Measurements from ENCODE around the gene SEPTIN12.

- no peak for TF ChIP-seq CTCF (IDR thresholded peaks at IDR 0.05)
- no peak for TF ChIP-seq EP300 (IDR thresholded peaks at IDR 0.05)
- TF ChIP-seq POLR2A (IDR thresholded peaks at IDR 0.05) = no peak
Measured at GRCh38 chr16:4799171-4799855, 11.2 kb upstream of the SEPTIN12 start.

Measured in ovary (tissue), 3 donors.